Activated T-cell treated with anti-CD3 and anti-CD28 coated beads, Interleukin-2, amount 50 U/mL, for 48 hours (primary cell): ENCODE results near the gene RAMP1.
A peak's percentile ranks its signal among the peaks of the same experiment; 100 is the strongest.
"Not testable (repeated sequence)": the region's sequence is repeated elsewhere in the genome, so short reads cannot be mapped to it uniquely, and the experiment has no call there.

Source experiments
- DNase-seq, 2 experiments: peaks; one replicate each; pipeline ENCODE4 v3.0.0-alpha.2; 2020

Gene RAMP1

DNA sequence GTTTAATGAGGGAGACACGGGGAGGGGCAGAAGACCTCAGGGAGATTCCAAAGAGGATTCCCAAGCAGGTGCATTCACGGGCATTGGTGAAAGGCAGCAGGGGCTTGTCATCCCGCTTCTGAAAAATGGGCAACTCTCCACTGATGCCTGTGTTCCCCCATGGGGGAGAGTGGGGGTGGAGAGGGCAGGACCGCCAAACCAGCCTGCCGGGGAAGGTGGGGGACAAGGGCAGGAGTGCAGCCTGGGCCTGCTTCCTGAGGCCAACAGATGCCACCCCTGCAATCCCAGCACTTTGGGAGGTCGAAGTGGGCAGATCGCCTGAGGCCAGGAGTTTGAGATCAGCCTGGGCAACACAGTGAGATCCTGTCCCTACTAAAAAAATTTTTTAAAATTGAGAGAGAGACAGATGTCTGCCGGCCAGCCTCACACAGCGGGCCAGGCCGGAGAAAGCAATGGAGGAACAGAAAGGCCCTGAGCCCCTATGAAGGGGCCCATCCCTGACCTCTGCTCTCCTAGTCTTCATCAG lies 62.6 kb downstream of the RAMP1 start:
- DNase-seq, result no peak

DNA sequence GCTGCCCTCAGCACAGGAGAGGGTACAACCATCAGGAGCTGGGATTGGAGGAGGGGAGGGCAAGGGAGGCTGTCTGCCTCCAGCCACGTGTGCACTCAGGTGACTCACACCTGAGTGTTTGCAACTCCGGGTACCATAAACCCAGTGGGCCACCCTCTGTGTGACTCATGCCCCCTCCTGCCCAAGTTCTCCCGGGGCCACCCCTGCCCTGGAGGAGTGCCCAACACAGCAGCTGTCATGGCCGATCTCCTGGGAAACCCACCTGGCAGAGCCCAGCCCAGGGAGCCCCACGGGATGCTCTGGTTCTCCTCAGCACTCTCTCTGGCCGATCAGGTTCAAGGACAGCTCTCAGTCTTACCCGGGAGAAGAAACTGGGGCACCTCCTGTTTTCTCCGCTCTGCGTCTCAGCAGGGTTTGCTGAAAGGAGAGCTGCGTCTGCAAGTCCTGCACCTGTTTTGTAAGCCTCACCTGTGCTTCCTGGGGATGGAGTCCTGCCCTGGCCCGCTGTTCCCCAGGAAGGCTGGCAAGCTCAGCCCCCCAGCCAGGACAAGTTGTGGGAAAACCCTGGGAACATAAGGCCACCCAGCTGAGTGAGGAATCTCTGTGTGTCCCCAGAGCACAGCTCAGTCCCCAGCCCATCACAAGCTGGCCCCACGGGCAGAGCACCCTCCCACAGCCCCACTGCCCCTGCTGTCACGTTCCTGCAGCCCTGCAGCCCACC lies 63.4 kb downstream of the RAMP1 start:
- peak in 1 of 2 experiments; percentile 47 for DNase-seq

GRCh38 chr2:237923481-237924163 lies 64.2 kb downstream of the RAMP1 start:
- DNase-seq, result peak; percentile 88 to 89

- no peak for DNase-seq
Measured at GRCh38 chr2:237924164-237924534, 64.7 kb downstream of the RAMP1 start.

- DNase-seq, result no peak
Measured at GRCh38 chr2:237927135-237927534, 67.7 kb downstream of the RAMP1 start.

GRCh38 chr2:237927986-237928385 lies 68.6 kb downstream of the RAMP1 start:
- DNase-seq, result no peak

- no peak for DNase-seq
Measured at GRCh38 chr2:237929979-237930378, 70.6 kb downstream of the RAMP1 start.

DNA sequence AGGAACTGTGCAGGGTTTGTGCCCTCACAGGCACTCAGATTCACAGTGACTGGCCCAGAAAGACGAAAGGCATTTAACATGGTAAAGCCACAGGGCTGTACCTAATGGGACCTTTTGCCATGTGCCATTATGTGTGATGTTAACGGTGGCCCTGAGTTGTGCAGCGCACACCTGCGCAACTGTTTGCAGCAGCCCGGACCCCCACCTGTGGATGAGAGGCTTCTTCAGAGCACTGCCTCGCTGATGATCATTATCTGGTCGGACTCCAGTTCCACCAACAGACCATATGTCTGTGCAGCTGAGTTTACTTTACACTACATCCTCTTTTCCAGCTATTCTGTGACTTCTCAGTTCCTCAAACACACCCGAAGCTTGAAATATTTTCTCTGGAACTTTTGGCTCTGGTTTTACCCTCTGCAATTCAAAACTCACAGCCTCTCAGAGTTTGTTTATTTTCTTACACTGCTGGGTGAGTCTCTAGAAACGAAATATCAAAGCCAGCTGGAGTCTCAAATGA lies 71.8 kb downstream of the RAMP1 start:
- no peak for DNase-seq

- no peak for DNase-seq
Measured at GRCh38 chr2:237932731-237933131, 73.3 kb downstream of the RAMP1 start.

GRCh38 chr2:237934186-237934585 lies 74.8 kb downstream of the RAMP1 start:
- DNase-seq, result no peak

GRCh38 chr2:237935740-237936452 lies 76.5 kb downstream of the RAMP1 start:
- DNase-seq, result no peak

GRCh38 chr2:237939251-237939650 lies 79.8 kb downstream of the RAMP1 start:
- DNase-seq, result no peak

GRCh38 chr2:237940828-237941227 lies 81.4 kb downstream of the RAMP1 start:
- DNase-seq, result no peak

- DNase-seq, result no peak
Measured at GRCh38 chr2:237941239-237941638, 81.8 kb downstream of the RAMP1 start.

DNA sequence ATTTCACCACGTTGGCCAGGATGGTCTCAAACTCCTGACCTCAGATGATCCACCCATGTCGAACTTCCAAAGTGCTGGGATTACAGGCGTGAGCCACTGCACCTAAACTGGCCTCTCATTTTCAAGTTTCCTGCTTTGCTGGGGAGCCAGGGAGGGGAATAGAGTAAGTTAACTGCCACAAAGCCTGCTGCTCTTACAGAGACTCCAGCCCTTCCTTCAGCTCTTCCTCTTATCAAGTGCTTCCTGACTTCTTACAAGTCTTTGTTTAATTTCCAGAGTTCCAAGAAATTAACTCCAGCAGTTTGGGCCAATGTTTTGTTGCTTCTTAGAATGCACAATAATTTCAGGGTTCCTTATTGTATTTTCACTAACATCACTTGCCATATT lies 83.1 kb downstream of the RAMP1 start:
- no peak for DNase-seq

- DNase-seq, result no peak
Measured at GRCh38 chr2:237943395-237944094, 84.1 kb downstream of the RAMP1 start.

DNA sequence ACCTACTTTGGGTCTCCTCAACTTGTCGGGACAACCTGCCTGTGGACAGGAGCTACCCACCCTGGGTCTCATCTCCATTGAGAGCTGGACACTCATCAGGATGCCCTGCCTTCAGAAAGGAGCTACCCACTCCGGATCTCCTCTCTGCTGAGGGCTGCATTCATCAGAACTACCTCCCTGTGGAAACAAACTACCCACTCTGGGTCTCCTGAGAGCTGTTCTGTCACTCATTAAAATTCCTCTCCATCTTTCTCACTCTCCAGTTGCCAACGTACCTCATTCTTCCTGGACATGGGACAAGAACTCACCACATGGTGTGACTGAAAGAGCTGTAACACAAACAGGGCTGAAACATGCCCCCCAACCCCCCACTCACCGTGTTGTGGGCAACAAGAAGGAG lies 84.9 kb downstream of the RAMP1 start:
- no peak for DNase-seq

GRCh38 chr2:237946423-237946822 lies 87.0 kb downstream of the RAMP1 start:
- DNase-seq, result no peak

- DNase-seq, result not testable (repeated sequence)
Measured at GRCh38 chr2:237951354-237951753, 91.9 kb downstream of the RAMP1 start.

- no peak for DNase-seq
Measured at GRCh38 chr2:237951878-237952277, 92.5 kb downstream of the RAMP1 start.

DNA sequence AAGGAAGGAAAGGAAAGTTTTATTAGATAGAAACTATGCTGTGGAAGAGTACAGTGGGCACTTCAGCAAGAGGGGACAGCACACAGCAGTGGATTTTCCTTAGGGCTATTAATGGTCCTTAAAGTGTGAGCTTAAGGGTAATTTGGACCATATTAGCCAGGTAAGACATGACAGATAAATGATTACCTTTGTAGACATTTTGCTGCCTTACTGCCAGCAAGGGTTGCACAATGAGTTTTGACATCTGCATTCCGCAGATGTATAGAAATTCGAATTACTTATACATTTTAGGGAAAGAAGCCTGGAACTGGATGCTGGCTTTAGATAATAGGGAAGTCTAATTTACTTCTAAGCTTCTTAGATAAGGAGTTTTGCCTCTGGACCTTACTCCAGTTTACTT lies 93.4 kb downstream of the RAMP1 start:
- no peak for DNase-seq

DNA sequence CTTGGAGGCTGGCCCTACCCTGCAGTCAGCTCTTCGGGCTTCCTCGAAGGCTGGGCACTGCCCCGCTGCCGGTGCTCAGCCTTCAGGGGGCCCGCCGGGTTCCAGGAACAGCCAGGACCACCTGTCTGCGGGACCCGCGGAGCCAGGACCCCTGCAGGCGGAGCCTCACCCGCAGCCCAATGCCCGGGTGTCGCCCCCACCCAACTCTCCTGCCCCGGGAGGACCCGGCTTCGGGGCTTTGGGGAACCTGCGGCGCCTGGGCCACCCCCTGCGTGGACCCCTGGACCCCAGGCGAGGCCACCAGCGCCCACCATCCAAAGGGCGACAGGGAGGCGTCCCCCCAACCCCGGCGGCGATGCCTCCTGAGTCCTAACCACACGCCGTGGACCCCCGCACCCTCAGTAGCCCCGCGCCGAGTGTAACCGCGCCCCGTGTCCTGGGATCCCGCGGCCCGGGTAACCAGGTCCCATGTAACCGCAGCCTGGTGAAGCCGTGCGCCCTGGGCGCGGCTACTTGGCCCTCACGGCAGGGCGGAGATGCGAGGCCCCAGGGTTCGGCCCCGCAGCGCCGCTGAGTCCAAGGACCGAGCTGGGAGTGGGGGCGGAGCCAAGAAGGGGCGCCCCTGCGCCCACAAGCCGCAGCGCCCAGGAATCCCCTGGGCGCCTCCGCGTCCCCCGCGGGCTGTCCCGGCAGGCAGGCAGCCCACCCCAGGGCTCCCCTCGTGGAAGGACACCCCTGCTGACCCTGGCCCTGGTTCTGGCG lies 96.4 kb downstream of the RAMP1 start:
- peak in 1 of 2 experiments; percentile 40 for DNase-seq
